Sigmoid colon (tissue), 4 donors: ENCODE measurements around the gene ZBTB21.

Experiments used
- EP300 ChIP-seq, 4 donors: sonication (generic); formaldehyde crosslinking; IDR thresholded peaks; one replicate each; pipeline ENCODE4 v1.6.1; 2017; ENCODE audit warnings: antibody characterized with exemption in 4 of 4
- TF ChIP-seq, protein P1 (sequence below), 4 experiments: fragments of 450-650 bp in 3 of 4; fragments of 200-600 bp in 1 of 4; IDR thresholded peaks; one replicate each; pipeline ENCODE4 v1.5.1; 2016 to 2019; ENCODE audit warnings: antibody characterized with exemption in 4 of 4, mild to moderate bottlenecking in 3 of 4, moderate library complexity in 2 of 4

DNA sequence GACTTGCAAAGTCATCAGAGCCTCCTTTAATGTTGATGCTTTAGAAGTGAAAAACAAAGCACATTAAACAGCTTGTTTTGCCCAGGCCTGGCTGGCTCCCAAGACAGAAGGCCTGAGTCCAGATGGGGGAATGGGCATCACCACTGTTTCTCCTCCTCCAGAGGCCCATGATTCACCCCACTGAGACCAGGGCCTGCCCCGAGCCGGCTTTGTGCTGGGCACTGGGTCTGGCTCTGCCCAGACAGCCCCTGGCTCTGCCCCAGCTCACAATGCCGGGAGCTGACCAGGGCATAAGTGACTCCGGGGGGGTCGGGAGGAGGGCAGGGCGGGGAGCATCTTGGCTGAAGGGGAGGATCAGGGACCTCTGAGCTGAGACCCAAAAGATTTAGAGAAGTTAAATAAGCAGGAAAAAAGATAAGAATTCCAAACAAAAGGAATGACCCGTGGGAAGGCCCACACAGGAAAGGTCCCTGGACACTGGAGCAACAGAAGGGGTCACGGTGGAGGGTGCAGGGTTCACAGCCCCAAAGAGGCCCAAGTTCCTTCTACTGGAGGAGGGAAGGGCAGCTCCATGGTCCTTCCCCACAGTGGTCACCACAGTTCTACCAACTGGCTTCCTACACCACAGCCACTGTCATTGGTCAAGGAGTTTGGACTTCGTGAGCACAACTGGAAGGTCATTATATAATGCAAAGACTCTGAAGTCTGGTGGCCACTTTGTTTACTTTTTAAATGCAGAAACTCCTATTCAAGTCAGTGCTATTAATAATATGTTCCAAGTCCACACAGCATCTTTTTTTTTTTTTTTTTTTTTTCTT, 61.9 kb downstream of the ZBTB21 start:
- TF ChIP-seq, protein P1, sequence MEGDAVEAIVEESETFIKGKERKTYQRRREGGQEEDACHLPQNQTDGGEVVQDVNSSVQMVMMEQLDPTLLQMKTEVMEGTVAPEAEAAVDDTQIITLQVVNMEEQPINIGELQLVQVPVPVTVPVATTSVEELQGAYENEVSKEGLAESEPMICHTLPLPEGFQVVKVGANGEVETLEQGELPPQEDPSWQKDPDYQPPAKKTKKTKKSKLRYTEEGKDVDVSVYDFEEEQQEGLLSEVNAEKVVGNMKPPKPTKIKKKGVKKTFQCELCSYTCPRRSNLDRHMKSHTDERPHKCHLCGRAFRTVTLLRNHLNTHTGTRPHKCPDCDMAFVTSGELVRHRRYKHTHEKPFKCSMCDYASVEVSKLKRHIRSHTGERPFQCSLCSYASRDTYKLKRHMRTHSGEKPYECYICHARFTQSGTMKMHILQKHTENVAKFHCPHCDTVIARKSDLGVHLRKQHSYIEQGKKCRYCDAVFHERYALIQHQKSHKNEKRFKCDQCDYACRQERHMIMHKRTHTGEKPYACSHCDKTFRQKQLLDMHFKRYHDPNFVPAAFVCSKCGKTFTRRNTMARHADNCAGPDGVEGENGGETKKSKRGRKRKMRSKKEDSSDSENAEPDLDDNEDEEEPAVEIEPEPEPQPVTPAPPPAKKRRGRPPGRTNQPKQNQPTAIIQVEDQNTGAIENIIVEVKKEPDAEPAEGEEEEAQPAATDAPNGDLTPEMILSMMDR (IDR thresholded peaks at IDR 0.05) = no peak
- TF ChIP-seq EP300 (IDR thresholded peaks at IDR 0.05) = no peak
